Colonic mucosa (tissue), 4 donors: ENCODE measurements around the gene FHOD3. TPM values are rescaled to one million over a fixed set of nuclear protein-coding genes. Genes with fewer than 3 reads are reported as not detected.

Experiments used
- DNase-seq: peaks from one replicate; pipeline ENCODE4 v3.0.0-alpha.2; 2020
- H3K27ac ChIP-seq: fragments of 200-600 bp; one replicate; pipeline ENCODE4 v1.8.0; 2021
- H3K27me3 ChIP-seq: fragments of 200-600 bp; one replicate; pipeline ENCODE4 v1.8.0; 2021
- H3K36me3 ChIP-seq: fragments of 200-600 bp; one replicate; pipeline ENCODE4 v1.8.0; 2021
- H3K4me1 ChIP-seq: fragments of 200-600 bp; one replicate; pipeline ENCODE4 v1.8.0; 2021; ENCODE audit warnings: mild to moderate bottlenecking
- H3K4me3 ChIP-seq: fragments of 200-600 bp; one replicate; pipeline ENCODE4 v1.8.0; 2021
- H3K9ac ChIP-seq, 2 donors: one replicate each; pipeline ENCODE4 v1.7.0; 2013; ENCODE audit warnings: control low read depth in 2 of 2, low read depth in 2 of 2, low read length in 2 of 2
- H3K9me3 ChIP-seq: fragments of 200-600 bp; one replicate; pipeline ENCODE4 v1.8.0; 2021
- CTCF ChIP-seq: fragments of 200-600 bp; IDR thresholded peaks from one replicate; pipeline ENCODE4 v1.8.0; 2022; ENCODE audit warnings: antibody characterized with exemption, mild to moderate bottlenecking
- intact Hi-C: fragments of 100-400 bp; cut with DNase I; formaldehyde crosslinking; loops from one replicate; pipeline ENCODE4 v1.14.1; 2022
- total RNA-seq, 2 donors: library from RNA; stranded (reverse); fragmentation: NEBNext Ultra II Directional in 1 of 2; extraction: Animal tissue kit (Norgen Biotek cat#: 25700) in 1 of 2; gene quantifications; one replicate each; pipeline ENCODE4 v1.2.1, GENCODE V29; 2021
- donor health status: healthy.
- donor health status: DM: no; HTN: no; CAD: no.
- donor health status: DM: no; HTN: no; CAD: no.

FHOD3 gene
- total RNA-seq, 2 donors from 2014 or later = 2.5 to 4.1 TPM

- Histone ChIP-seq H3K4me1 (no peaks in the 10 kb centered on the region), H3K4me3 (no peak overlapping the region), H3K27ac (no peak overlapping the region), H3K36me3 (no peaks in the 10 kb centered on the region), H3K27me3 (no peaks in the 10 kb centered on the region), H3K9ac (no peak overlapping the region), H3K9me3 (no peaks in the 10 kb centered on the region)
- intact Hi-C loops = no loop called here
- no peak for TF ChIP-seq CTCF
- no peak for DNase-seq
Observed at GRCh38 chr18:36388310-36388709, 90.8 kb downstream of the FHOD3 start.

GRCh38 chr18:36389027-36389426 is 91.5 kb downstream of the FHOD3 start:
- Histone ChIP-seq H3K9ac (no peak overlapping the region), H3K9me3 (no peaks in the 10 kb centered on the region), H3K4me1 (no peaks in the 10 kb centered on the region), H3K4me3 (no peak overlapping the region), H3K27ac (no peak overlapping the region), H3K27me3 (no peaks in the 10 kb centered on the region), H3K36me3 (no peaks in the 10 kb centered on the region)
- intact Hi-C loops = no loop called here
- no peak for TF ChIP-seq CTCF
- DNase-seq = no peak

GRCh38 chr18:36389811-36390581 is 92.5 kb downstream of the FHOD3 start:
- no peak for TF ChIP-seq CTCF
- no peak overlapping the region for H3K27ac ChIP-seq
- DNase-seq = no peak
- no peaks in the 10 kb centered on the region for H3K9me3 ChIP-seq
- no peaks in the 10 kb centered on the region for H3K36me3 ChIP-seq
- intact Hi-C loops = no loop called here
- H3K4me3 ChIP-seq = no peak overlapping the region
- no peaks in the 10 kb centered on the region for H3K4me1 ChIP-seq
- no peak overlapping the region for H3K9ac ChIP-seq
- no peaks in the 10 kb centered on the region for H3K27me3 ChIP-seq

GRCh38 chr18:36391426-36392145 is 94.1 kb downstream of the FHOD3 start:
- DNase-seq = no peak
- Histone ChIP-seq H3K36me3 (no peaks in the 10 kb centered on the region), H3K9ac (no peak overlapping the region), H3K27ac (no peak overlapping the region), H3K9me3 (peaks cover 3% of the 10 kb centered on the region), H3K4me3 (no peak overlapping the region), H3K27me3 (no peaks in the 10 kb centered on the region), H3K4me1 (no peaks in the 10 kb centered on the region)
- TF ChIP-seq CTCF = no peak
- intact Hi-C loops = no loop called here

- intact Hi-C loops = no loop called here
Observed at GRCh38 chr18:36392164-36392978, 94.9 kb downstream of the FHOD3 start.

More at GRCh38 chr18:36392164-36392978, 94.9 kb downstream of the FHOD3 start:
- Histone ChIP-seq H3K9me3 (peaks cover 3% of the 10 kb centered on the region), H3K36me3 (no peaks in the 10 kb centered on the region), H3K9ac (no peak overlapping the region), H3K4me3 (no peak overlapping the region), H3K27me3 (no peaks in the 10 kb centered on the region), H3K4me1 (no peaks in the 10 kb centered on the region), H3K27ac (no peak overlapping the region)
- DNase-seq = no peak
- TF ChIP-seq CTCF = no peak
